ENCODE data around the gene TMEM45B. TPM values are rescaled to one million over a fixed set of nuclear protein-coding genes. Genes with fewer than 3 reads are reported as not detected.
A peak's percentile ranks its signal among the peaks of the same experiment; 100 is the strongest.
"Not testable (repeated sequence)": the region's sequence is repeated elsewhere in the genome, so short reads cannot be mapped to it uniquely, and the experiment has no call there.

TMEM45B gene
- polyA plus RNA-seq, 2 of the 4 experiments (the other 2 are of a cell fraction), result 0.44 TPM; not detected in 1

DNA sequence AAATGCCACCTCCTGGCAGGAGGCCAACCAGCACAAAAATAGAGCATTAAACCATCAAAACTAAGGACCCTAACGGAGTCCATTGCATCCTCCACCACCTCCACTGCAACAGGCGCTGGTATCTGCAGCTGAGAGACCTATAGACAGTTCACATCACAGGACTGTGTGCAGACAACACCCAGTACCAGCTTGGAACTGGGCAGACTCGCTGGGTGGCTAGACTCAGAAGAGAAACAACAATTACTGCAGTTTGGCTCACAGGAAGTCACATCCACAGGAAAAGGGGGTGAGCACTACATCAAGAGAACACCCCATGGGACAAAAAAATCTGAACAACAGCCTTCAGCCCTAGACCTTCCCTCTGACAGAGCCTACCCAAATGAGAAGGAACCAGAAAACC, 11.6 kb upstream of the TMEM45B start (continued):
- TF ChIP-seq MAX (IDR thresholded peaks at IDR 0.05) (no peak), CHD2 (IDR thresholded peaks at IDR 0.05; ENCODE audit: low read length, partially characterized antibody) (no peak), GATA3 (IDR thresholded peaks at IDR 0.05; ENCODE audit: borderline replicate concordance) (no peak), TFCP2L1 (CRISPR knock-in tag; IDR thresholded peaks at IDR 0.05) (no peak)
- TF ChIP-seq, protein P1, sequence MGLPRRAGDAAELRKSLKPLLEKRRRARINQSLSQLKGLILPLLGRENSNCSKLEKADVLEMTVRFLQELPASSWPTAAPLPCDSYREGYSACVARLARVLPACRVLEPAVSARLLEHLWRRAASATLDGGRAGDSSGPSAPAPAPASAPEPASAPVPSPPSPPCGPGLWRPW (IDR thresholded peaks at IDR 0.05), result no peak
- TF ChIP-seq, protein P2, sequence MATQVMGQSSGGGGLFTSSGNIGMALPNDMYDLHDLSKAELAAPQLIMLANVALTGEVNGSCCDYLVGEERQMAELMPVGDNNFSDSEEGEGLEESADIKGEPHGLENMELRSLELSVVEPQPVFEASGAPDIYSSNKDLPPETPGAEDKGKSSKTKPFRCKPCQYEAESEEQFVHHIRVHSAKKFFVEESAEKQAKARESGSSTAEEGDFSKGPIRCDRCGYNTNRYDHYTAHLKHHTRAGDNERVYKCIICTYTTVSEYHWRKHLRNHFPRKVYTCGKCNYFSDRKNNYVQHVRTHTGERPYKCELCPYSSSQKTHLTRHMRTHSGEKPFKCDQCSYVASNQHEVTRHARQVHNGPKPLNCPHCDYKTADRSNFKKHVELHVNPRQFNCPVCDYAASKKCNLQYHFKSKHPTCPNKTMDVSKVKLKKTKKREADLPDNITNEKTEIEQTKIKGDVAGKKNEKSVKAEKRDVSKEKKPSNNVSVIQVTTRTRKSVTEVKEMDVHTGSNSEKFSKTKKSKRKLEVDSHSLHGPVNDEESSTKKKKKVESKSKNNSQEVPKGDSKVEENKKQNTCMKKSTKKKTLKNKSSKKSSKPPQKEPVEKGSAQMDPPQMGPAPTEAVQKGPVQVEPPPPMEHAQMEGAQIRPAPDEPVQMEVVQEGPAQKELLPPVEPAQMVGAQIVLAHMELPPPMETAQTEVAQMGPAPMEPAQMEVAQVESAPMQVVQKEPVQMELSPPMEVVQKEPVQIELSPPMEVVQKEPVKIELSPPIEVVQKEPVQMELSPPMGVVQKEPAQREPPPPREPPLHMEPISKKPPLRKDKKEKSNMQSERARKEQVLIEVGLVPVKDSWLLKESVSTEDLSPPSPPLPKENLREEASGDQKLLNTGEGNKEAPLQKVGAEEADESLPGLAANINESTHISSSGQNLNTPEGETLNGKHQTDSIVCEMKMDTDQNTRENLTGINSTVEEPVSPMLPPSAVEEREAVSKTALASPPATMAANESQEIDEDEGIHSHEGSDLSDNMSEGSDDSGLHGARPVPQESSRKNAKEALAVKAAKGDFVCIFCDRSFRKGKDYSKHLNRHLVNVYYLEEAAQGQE (IDR thresholded peaks at IDR 0.05), result no peak
- TF ChIP-seq, protein P3, sequence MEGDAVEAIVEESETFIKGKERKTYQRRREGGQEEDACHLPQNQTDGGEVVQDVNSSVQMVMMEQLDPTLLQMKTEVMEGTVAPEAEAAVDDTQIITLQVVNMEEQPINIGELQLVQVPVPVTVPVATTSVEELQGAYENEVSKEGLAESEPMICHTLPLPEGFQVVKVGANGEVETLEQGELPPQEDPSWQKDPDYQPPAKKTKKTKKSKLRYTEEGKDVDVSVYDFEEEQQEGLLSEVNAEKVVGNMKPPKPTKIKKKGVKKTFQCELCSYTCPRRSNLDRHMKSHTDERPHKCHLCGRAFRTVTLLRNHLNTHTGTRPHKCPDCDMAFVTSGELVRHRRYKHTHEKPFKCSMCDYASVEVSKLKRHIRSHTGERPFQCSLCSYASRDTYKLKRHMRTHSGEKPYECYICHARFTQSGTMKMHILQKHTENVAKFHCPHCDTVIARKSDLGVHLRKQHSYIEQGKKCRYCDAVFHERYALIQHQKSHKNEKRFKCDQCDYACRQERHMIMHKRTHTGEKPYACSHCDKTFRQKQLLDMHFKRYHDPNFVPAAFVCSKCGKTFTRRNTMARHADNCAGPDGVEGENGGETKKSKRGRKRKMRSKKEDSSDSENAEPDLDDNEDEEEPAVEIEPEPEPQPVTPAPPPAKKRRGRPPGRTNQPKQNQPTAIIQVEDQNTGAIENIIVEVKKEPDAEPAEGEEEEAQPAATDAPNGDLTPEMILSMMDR (IDR thresholded peaks at IDR 0.05), result no peak

DNA sequence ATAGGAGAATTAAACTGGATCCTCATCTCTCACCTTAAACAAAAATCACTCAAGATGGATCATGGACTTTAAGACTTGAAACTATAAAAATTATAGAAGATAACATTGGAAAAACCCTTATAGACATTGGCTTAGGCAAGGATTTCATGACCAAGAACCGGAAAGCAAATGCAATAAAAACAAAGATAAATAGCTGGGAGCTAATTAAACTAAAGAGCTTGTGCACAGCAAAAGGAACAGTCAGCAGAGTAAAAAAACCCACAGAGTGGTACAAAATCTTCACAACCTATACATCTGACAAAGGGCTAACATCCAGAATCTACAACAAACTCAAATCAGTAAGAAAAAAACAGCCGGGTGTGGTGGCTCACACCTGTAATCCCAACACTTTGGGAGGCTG, 7.4 kb upstream of the TMEM45B start:
- 50% methylated on average over 2 of the region's 2 CpGs for WGBS (ENCODE audit: missing lambda C conversion rate)
- FAIRE-seq; H3K4me1 ChIP-seq; H3K4me3 ChIP-seq; CTCF ChIA-PET; H3K9me3 ChIP-seq; DNase-seq (ENCODE audit: low read depth in 1 of 2, low spot score in 1 of 2); H3K27ac ChIP-seq; H3K4me2 ChIP-seq; POLR2A ChIA-PET; ATAC-seq: not testable (repeated sequence)

DNA sequence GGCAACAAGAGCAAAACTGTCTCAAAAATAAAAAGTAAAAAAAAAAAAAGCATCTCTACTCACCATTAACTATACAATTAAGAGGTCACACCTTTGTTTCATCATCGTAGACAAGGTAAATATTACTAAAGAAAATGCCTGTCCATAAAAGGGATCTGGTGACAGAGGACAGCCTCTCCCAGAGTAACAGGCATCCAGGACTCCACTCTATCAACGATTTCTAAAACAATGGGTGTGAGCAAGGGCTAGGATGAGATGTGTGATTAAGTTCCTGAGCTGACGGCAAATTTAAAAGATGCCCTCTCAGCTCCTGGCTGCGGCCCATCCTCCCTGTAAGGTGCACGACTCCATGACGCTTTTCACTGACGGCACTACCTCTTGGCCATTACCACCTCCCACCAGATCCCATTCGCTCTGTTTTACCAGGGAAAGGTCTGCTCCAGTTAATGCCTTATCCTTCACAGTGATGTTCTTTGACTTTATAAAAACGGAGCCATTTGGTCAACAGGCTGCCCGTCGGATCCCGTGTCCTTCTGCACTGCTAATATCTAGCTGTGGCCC, 2.3 kb upstream of the TMEM45B start:
- DNase-seq (ENCODE audit: low read depth in 1 of 2, low spot score in 1 of 2) (no peak), ATAC-seq (no peak), FAIRE-seq (no peak)
- H3K4me2 ChIP-seq, result no peak overlapping the region
- no peak overlapping the region for H3K27ac ChIP-seq
- WGBS (ENCODE audit: missing lambda C conversion rate), result 74% methylated on average over 12 of the region's 12 CpGs
- H3K9me3 ChIP-seq, result no peaks in the 10 kb centered on the region
- TF ChIP-seq HOXA7 (CRISPR knock-in tag; IDR thresholded peaks at IDR 0.05), result no peak
- H3K4me1 ChIP-seq, result no peaks in the 10 kb centered on the region
- POLR2A ChIA-PET, result no interaction called here
- no peak overlapping the region for H3K4me3 ChIP-seq
- CTCF ChIA-PET, result no interaction called here

- no peak overlapping the region for H3K27ac ChIP-seq
- DNase-seq (ENCODE audit: low read depth in 1 of 2, low spot score in 1 of 2) (peak in 1 of 2 experiments; percentile 13), FAIRE-seq (no peak), ATAC-seq (peak in 1 of 2 experiments; percentile 57; a peak in 3 of 6 replicates)
- H3K4me3 ChIP-seq, result no peak overlapping the region
- no peaks in the 10 kb centered on the region for H3K9me3 ChIP-seq
- no peaks in the 10 kb centered on the region for H3K4me1 ChIP-seq
- TF ChIP-seq MAFK (IDR thresholded peaks at IDR 0.05; ENCODE audit: partially characterized antibody) (peak; percentile 43), EP300 (IDR thresholded peaks at IDR 0.05) (no peak)
- 83% methylated on average over 19 of the region's 24 CpGs for WGBS (ENCODE audit: missing lambda C conversion rate)
- CTCF ChIA-PET, result no interaction called here
- no peak overlapping the region for H3K4me2 ChIP-seq
- POLR2A ChIA-PET, result no interaction called here
These were observed 1.2 kb upstream of the TMEM45B start for GRCh38 chr11:129814244-129815014.
